Erythroblast (primary cell): ENCODE results near the gene OR52A5.

Source experiments
- GATA1 ChIP-seq: IDR thresholded peaks from 2 replicates; pipeline ENCODE4 v1.6.1; 2011; ENCODE audit warnings: low read depth, mild to moderate bottlenecking, control low read depth, low read length, moderate library complexity
- POLR2A ChIP-seq: IDR thresholded peaks from 2 replicates; pipeline ENCODE4 v1.6.1; 2011; ENCODE audit warnings: mild to moderate bottlenecking, low read length

GRCh38 chr11:5107285-5107684 lies 30.9 kb downstream of the OR52A5 start:
- TF ChIP-seq POLR2A (no peak), GATA1 (no peak)
